T-helper 17 cell (primary cell): ENCODE data around the gene CIAO2B. TPM values are rescaled to one million over a fixed set of nuclear protein-coding genes. Genes with fewer than 3 reads are reported as not detected.
A peak's percentile ranks its signal among the peaks of the same experiment; 100 is the strongest.
"Not testable (repeated sequence)": the region's sequence is repeated elsewhere in the genome, so short reads cannot be mapped to it uniquely, and the experiment has no call there.

Source experiments
- ATAC-seq: fragments of 150-1000 bp; cut with Tn5 transposase; 2 replicates; pipeline ENCODE4 v1.10.0; 2021; ENCODE audit warnings: mild to moderate bottlenecking, moderate library complexity
- DNase-seq, 3 donors: peaks; one replicate each; pipeline versions ENCODE4 v3.0.0 to v3.0.0-alpha.2; 2020 to 2021
- H3K9me3 ChIP-seq: one replicate; pipeline ENCODE4 v1.7.0; 2013; ENCODE audit warnings: low read length, mild to moderate bottlenecking; ENCODE audit not compliant: control insufficient read depth, poor library complexity, severe bottlenecking
- H3K27ac Mint-ChIP-seq: one replicate; pipeline ENCODE4 v1.8.0; 2022; ENCODE audit warnings: mild to moderate bottlenecking, moderate library complexity, mixed read lengths
- H3K27me3 Mint-ChIP-seq: one replicate; pipeline ENCODE4 v1.8.0; 2022; ENCODE audit warnings: mixed read lengths
- H3K36me3 Mint-ChIP-seq: one replicate; pipeline ENCODE4 v1.8.0; 2022; ENCODE audit warnings: low read depth, mixed read lengths
- H3K4me1 Mint-ChIP-seq: one replicate; pipeline ENCODE4 v1.8.0; 2022; ENCODE audit warnings: mild to moderate bottlenecking, mixed read lengths
- H3K4me3 Mint-ChIP-seq: one replicate; pipeline ENCODE4 v1.8.0; 2022; ENCODE audit warnings: mild to moderate bottlenecking, moderate library complexity, mixed read lengths
- total RNA-seq, 4 donors: library from RNA in 2 of 4; stranded (reverse) in 2 of 4; gene quantifications; one replicate each; pipeline ENCODE4 v1.2.3 and lab custom pipeline; 2022 to 2026

Gene CIAO2B
- total RNA-seq, 2 donors from 2014 or later = 50.3 to 51.0 TPM

DNA sequence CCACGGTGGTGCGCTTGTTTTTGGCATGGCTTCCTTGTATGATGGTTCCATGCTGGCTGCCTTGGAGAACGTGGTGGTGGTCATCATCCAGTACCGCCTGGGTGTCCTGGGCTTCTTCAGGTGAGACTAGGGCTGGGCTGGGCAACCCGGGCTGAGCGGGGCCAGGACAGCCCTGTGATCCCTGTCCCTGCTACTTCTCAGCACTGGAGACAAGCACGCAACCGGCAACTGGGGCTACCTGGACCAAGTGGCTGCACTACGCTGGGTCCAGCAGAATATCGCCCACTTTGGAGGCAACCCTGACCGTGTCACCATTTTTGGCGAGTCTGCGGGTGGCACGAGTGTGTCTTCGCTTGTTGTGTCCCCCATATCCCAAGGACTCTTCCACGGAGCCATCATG lies 6.0 kb upstream of the CIAO2B start:
- H3K36me3 Mint-ChIP-seq = peaks cover 6% of the 10 kb centered on the region
- no peaks in the 10 kb centered on the region for H3K27me3 Mint-ChIP-seq
- no peak for ATAC-seq
- no peak overlapping the region for H3K27ac Mint-ChIP-seq
- H3K4me1 Mint-ChIP-seq = peaks cover 16% of the 10 kb centered on the region
- no peaks in the 10 kb centered on the region for H3K9me3 ChIP-seq
- H3K4me3 Mint-ChIP-seq = no peak overlapping the region
- DNase-seq = no peak

DNA sequence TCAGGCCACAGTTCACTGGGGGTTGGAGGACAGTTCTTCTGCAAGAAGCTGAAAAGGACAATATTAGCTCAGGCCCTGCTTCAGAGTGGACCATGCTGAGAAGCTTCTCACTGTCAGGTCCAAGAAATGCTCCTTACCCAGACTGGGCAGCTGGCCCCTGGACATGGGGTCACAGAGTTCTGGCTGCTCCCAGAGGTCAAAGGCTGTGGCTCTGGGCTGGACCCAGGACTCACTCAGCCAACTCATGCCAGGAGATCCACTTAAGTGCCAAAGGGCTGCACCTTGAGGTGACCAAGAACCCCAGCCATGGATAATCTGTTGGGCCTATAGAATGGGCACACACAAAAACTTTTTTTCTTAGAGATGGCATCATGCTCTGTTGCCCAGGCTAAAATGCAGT lies 5.2 kb upstream of the CIAO2B start:
- H3K27ac Mint-ChIP-seq = no peak overlapping the region
- H3K9me3 ChIP-seq = no peaks in the 10 kb centered on the region

GRCh38 chr16:66937725-66938337 lies 3.6 kb upstream of the CIAO2B start:
- DNase-seq (no peak), ATAC-seq (no peak)
- Mint-ChIP-seq H3K27me3 (no peaks in the 10 kb centered on the region), H3K4me1 (peaks cover 34% of the 10 kb centered on the region), H3K36me3 (peaks cover 11% of the 10 kb centered on the region), H3K4me3 (no peak overlapping the region), H3K27ac (peak overlapping the region; percentile 73)
- H3K9me3 ChIP-seq = no peaks in the 10 kb centered on the region

More for the DNA sequence above, 5.2 kb upstream of the CIAO2B start:
- Mint-ChIP-seq H3K4me1 (peaks cover 19% of the 10 kb centered on the region), H3K4me3 (no peak overlapping the region), H3K27me3 (no peaks in the 10 kb centered on the region), H3K36me3 (peaks cover 6% of the 10 kb centered on the region)
- no peak for ATAC-seq
- DNase-seq = no peak

GRCh38 chr16:66936889-66937554 lies 2.8 kb upstream of the CIAO2B start:
- Mint-ChIP-seq H3K27ac (peak overlapping the region; percentile 73), H3K36me3 (peaks cover 9% of the 10 kb centered on the region), H3K27me3 (no peaks in the 10 kb centered on the region), H3K4me3 (peak overlapping the region; percentile 71), H3K4me1 (peaks cover 41% of the 10 kb centered on the region)
- DNase-seq = no peak
- no peaks in the 10 kb centered on the region for H3K9me3 ChIP-seq
- no peak for ATAC-seq

DNA sequence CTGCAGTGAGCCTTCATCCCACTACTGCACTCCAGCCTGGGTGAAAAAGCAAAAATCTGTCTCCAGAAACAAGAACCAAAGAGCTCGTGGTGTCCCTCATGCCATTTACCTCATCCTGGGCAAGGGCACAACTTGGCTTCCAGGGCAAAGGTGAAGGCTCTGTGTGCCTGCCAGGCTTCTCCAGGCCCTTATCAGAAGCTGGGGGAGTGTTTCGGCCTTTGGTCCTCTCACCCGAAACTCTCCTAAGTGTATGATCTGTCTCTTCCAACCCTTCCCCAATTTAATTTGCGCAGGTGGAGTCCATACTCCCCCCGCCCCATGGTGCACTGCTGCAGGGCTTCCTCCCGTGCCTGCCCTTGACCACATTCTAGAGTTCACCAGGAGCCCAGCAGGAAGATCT lies 2.3 kb upstream of the CIAO2B start:
- H3K9me3 ChIP-seq = no peaks in the 10 kb centered on the region
- Mint-ChIP-seq H3K27me3 (no peaks in the 10 kb centered on the region), H3K27ac (peak overlapping the region; percentile 98), H3K4me3 (peak overlapping the region; percentile 71), H3K4me1 (peaks cover 44% of the 10 kb centered on the region), H3K36me3 (peaks cover 7% of the 10 kb centered on the region)
- ATAC-seq = no peak
- no peak for DNase-seq

DNA sequence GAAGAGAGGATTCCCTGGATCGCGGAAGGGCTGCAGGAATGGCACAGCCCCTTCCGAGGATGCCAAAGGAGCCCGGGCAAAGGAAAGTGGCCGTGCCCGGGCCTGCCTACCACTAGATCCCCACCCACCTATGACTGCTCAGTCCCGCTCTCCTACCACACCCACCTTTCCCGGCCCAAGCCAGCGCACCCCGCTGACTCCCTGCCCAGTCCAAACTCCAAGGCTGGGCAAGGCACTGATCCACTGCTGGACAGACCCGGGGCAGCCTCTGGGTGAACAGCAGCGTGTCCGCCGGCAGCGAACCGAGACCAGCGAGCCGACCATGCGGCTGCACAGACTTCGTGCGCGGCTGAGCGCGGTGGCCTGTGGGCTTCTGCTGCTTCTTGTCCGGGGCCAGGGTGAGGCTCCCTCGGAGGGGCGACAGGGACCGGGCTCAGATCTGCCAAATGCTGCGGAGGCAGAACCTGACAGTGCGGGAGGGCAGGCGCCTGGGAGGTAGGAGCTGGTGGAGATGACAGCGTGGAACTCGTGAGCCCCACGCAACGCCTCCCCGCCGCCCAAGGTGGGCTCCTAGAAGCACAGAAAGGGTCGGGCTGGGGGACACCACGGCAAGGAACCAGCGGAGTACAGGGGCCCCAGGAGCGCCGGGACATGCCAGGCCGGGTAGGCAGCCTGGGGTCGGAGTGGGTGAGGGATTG lies 1.3 kb upstream of the CIAO2B start, which contains the start of gene CES2:
TSS of gene CES2 (plus strand) at position 203 of the 698 bp plus-strand sequence. CDS start at position 323, 120 bp downstream.
- Mint-ChIP-seq H3K4me1 (peaks cover 44% of the 10 kb centered on the region), H3K4me3 (peak within 1 kb of the TSS; percentile 99), H3K27me3 (no peaks in the 10 kb centered on the region), H3K36me3 (peaks cover 7% of the 10 kb centered on the region), H3K27ac (peak within 1 kb of the TSS; percentile 98)
- ATAC-seq = no peak
- H3K9me3 ChIP-seq = no peaks in the 10 kb centered on the region
- no peak for DNase-seq

DNA sequence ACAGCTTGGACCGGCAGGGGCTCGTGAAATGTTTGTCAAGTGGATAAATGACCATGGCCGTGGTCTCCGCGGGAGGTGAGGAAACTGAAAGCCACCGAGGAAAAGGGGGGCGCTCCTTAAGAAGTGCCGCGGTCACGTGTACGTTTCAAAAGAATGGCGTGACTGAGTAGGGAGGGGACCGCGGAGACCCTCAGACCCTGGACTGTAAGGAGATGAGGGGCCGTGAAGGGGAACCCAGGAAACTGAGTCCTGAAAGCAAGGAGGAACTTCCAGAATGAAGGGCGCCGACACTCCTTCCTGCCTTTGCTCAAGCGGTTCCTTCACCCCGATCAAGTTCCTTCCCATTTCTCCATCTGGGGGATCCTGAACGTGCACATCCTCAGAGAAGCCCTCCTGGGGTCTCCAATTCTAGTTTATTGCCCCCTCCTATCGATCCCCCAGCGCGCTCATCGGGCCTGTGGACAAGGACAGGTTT lies 674 bp upstream of the CIAO2B start:
- not testable (repeated sequence) for ATAC-seq, H3K9me3 ChIP-seq, H3K36me3 Mint-ChIP-seq, DNase-seq, H3K27me3 Mint-ChIP-seq
- Mint-ChIP-seq H3K27ac (peak overlapping the region; percentile 98), H3K4me3 (peak overlapping the region; percentile 99), H3K4me1 (peaks cover 44% of the 10 kb centered on the region)

DNA sequence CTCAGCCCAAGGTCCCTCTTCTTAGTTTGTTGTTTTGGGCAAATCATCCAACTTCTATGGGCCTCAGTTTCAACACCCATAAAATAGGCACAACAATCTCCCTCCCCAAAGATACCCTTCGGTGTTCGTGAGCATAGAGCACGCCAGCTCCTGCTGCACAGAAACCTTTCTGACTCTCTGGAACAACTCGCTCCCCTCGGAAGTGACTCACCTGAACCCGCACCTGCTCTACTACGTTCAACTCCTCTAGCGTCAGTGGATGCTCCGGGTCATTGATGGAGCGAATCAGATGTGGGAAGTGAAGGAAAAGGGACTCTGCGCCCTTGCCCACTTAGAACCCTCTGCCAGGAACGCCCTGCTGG lies 445 bp downstream of the CIAO2B start:
- Mint-ChIP-seq H3K36me3 (peaks cover 7% of the 10 kb centered on the region), H3K27ac (peak overlapping the region; percentile 98), H3K4me1 (peaks cover 44% of the 10 kb centered on the region), H3K27me3 (no peaks in the 10 kb centered on the region), H3K4me3 (peak overlapping the region; percentile 99)
- no peaks in the 10 kb centered on the region for H3K9me3 ChIP-seq
- DNase-seq (no peak), ATAC-seq (peak; percentile 53)

GRCh38 chr16:66932076-66932475 lies 2.1 kb downstream of the CIAO2B start:
- DNase-seq = no peak
- Mint-ChIP-seq H3K36me3 (peaks cover 7% of the 10 kb centered on the region), H3K27me3 (no peaks in the 10 kb centered on the region), H3K4me1 (peaks cover 37% of the 10 kb centered on the region), H3K4me3 (peak overlapping the region; percentile 99), H3K27ac (no peak overlapping the region)
- no peak for ATAC-seq
- no peaks in the 10 kb centered on the region for H3K9me3 ChIP-seq

GRCh38 chr16:66931665-66932064 lies 2.5 kb downstream of the CIAO2B start:
- H3K4me1 Mint-ChIP-seq = peaks cover 36% of the 10 kb centered on the region
- H3K36me3 Mint-ChIP-seq = peaks cover 7% of the 10 kb centered on the region
- ATAC-seq = no peak
- H3K27ac Mint-ChIP-seq = no peak overlapping the region
- DNase-seq = no peak
- no peaks in the 10 kb centered on the region for H3K9me3 ChIP-seq
- H3K27me3 Mint-ChIP-seq = no peaks in the 10 kb centered on the region
- no peak overlapping the region for H3K4me3 Mint-ChIP-seq

- H3K27me3 Mint-ChIP-seq = peaks cover 10% of the 10 kb centered on the region
- no peaks in the 10 kb centered on the region for H3K9me3 ChIP-seq
- H3K4me1 Mint-ChIP-seq = peaks cover 29% of the 10 kb centered on the region
- DNase-seq (no peak), ATAC-seq (no peak)
- no peak overlapping the region for H3K4me3 Mint-ChIP-seq
- H3K36me3 Mint-ChIP-seq = peaks cover 7% of the 10 kb centered on the region
- peak overlapping the region; percentile 39 for H3K27ac Mint-ChIP-seq
These were observed 4.0 kb downstream of the CIAO2B start for GRCh38 chr16:66930189-66930588.

GRCh38 chr16:66928702-66929388 lies 5.4 kb downstream of the CIAO2B start:
- ATAC-seq = peak; percentile 45
- Mint-ChIP-seq H3K27ac (no peak overlapping the region), H3K36me3 (peaks cover 3% of the 10 kb centered on the region), H3K4me1 (peaks cover 26% of the 10 kb centered on the region), H3K27me3 (peaks cover 15% of the 10 kb centered on the region), H3K4me3 (no peak overlapping the region)
- H3K9me3 ChIP-seq = no peaks in the 10 kb centered on the region
- DNase-seq = no peak
